HG03571 (cell line): ENCODE data around the gene PPIL1.
"Not testable (repeated sequence)": the region's sequence is repeated elsewhere in the genome, so short reads cannot be mapped to it uniquely, and the experiment has no call there.

ENCODE experiments used
- ATAC-seq: cut with Tn5 transposase; IDR thresholded peaks from one replicate; pipeline ENCODE4 v1.9.1; 2021; ENCODE audit not compliant: unreplicated experiment

PPIL1 gene

DNA sequence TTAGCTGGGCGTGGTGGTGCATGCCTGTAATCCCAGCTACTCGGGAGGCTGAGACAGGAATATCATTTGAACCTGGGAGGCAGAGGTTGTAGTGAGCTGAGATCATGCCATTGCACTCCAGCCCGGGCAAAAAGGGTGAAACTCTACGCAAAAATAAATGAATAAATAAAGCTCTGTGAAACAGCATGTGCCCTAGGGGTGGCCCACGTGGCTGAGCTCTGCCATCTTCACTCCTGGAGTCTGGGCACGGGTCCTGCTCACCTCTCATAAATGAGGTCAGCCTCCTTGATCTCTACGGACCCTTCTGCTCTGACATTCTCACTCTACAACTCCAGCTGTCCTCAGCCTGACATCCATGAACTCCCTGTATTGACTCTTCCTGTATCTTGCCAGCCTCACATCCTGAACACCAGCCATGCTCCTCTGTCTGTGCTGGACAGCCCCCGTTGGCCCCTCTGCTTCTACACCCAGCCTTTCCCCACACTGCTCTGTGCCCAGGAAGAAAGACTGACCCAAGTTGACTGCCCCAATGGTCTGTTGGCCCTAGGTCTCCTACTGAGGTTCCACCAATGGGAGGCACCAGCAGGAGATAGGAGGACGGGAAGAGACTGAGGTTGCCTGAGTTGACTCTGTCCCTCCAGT, 57.3 kb downstream of the PPIL1 start:
- no peak for ATAC-seq

DNA sequence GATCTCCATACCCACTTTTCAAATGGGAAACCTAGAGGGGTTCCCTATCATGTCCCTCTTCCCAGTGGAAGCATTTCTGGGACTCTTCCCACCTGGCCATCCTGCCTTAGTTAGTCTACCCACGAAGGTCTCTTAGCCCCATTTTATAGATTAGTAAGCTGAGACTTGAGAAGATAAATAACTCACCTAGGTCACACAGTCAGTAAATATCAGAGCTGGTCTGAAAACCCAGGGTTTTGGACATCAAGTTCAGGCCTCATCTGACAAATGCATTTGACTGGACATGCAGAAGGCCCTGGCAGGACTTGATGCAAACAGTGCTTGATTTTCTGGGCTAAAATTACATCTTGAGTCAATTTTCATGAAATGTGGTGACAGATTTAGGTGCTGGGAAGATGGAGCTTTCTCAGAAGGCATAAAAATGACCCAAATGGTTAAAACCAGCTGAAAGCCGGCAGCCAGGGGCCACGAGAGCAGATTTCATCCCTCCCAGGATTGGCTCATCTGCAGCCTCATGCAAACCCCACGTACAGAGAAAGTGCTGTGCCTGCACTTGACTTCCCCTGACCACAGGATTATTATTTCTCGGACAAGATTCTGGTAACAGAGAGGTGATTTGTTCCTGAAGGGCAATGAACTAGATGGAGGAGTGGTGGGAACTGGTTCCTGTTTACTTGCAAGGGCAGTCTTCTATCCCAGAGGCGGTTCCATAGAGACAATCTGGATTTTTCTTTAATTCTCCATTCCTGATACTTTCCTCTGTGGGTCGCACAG, 58.5 kb downstream of the PPIL1 start:
- no peak for ATAC-seq

DNA sequence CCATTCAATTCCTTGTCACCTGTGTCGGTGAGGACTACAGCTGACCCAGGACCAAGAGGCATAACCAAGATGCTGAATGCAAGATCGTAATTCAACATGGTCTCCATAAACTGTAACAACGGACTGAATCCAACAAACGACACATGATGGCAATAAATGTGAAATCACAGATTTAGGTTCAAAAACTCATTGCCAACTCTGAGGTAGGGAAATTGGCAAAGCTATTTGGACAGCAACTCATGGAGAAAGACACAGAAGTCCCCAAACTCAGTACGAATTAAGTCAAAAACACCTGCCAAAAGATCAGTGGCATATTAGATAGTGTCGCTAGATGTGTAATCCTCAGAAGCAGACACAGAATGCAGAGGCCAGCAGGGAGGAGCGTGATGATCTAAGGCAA, 60.4 kb downstream of the PPIL1 start:
- no peak for ATAC-seq

DNA sequence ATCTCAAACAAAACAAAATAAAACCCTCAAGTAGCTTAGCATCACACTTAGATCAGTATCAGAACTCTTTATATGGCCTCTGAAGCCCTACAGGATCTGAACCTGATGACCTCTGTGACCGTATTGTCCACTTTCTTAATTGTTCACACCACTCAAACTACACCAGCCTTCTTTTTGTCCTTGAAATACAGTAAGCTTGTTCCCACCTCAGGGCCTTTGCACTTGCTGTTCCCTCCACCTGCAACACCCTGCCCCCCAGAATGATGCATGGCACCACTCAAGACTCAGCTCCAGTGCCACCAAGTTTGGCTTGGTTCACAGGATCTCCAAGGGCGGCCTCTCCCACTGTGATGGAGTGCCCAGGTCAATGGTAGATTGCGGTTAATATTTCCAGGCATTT, 61.1 kb downstream of the PPIL1 start:
- ATAC-seq: no peak

DNA sequence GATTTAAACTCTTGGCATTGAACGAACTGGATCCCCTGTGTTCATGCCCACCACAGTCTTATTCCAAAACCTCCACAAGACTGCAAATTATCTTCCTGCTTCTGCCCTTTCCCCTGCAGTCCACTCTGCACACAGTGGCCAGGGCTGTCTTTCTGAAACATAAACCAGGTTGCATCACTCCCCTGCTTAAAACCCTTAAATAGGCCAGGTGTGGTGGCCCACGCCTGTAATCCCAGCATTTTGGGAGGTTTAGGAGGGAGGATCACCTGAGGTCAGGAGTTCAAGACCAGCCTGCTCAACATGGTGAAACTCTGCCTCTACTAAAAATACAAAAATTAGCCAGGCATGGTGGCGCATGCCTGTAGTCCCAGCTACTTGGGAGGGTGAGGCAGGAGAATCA, 61.6 kb downstream of the PPIL1 start:
- not testable (repeated sequence) for ATAC-seq

DNA sequence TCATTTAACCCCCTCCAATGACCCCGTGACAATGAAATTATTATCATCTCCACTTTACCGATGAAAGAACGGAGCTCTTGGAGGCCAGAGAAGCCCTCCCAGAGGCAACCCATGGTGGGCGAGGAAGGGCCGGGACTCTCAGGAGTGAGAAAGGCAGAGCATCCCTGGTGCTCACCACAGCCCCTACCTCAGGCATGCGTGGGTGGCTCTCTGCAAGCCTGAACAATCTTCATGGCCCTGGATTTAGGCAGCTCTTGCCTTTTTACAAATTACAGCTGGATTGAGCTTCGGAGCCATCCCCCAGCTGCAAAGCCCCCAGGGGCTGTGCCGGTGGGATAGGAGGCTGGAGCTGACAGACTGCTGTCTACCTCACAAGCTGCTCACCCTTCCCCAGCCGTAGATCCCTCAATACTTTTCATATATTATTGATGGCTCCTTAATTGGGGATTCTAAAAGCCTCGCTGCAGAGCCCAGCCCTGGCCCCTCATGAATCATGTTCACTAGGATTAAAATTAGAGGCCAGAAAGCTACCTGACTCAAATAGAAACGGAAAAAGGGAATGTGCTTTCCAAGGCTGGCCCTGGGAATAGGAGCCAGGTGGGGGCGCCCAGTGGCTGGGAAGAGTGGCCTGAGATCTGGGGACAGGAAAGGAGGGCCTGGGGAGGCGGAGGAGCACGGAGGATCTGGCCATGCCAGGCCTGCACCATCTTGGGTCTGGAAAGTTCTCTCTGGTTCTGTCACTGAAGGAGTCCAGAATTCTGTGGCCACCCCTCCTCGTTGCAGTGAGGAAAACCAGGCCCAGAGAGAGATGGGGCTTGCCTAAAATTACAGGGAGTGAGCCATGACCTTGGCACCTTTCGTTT, 64.4 kb downstream of the PPIL1 start:
- ATAC-seq: no peak

DNA sequence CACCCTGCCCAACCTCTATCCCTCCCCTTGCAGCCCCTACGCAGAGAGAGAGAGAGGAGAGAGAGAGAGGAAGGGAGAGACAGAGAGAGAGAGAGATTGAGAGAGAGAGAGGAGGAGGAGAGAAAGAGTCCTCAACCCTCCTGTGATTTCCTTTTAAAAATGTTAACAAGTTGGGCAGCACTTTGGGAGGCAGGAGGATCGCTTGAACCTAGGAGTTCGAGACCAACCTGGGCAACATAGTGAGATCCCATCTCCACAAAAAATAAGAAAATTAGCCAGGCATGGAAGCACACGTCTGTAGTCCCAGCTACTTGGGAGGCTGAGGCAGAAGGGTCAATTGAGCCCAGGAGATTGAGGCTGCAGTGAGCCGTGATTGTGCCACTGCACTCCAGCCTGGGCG, 65.4 kb downstream of the PPIL1 start:
- ATAC-seq: no peak

DNA sequence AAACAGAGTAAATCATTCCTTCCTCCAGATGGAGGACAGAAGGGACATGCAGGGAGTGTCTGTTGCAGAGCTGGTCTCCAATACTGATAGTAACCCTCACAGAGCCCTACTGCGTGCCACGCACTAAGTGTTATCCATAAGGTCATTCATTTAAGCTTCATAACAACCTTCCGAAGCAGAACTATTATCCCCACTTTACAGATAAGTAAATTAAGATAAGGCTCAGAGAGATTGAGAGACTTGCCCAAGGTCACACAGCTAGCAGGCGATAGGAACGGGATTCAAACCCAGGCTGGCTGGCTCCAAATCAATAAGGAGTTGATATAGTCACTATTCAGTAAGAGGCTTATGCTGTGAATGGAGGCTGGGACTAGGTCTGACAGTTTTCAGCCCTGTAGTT, 66.0 kb downstream of the PPIL1 start:
- no peak for ATAC-seq

DNA sequence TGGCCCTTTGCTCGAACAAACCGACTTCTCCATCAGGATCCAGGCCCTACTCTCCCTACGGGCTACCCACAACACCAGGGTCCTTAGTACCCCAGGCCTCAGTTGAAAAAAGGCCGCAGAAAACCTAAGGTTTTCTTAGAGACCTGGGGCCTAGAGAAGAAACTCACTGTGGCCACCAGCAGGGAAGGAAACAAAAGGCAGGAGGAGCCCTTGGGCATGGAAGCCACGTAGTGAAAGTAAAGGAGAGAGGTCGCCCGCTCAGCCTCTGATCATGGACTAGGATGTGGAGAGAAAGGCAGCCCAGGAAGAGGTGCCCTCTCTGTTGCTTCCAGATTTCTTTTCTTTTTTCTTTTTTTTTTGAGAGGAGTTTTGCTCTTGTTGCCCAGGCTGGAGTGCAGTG, 66.9 kb downstream of the PPIL1 start:
- no peak for ATAC-seq

DNA sequence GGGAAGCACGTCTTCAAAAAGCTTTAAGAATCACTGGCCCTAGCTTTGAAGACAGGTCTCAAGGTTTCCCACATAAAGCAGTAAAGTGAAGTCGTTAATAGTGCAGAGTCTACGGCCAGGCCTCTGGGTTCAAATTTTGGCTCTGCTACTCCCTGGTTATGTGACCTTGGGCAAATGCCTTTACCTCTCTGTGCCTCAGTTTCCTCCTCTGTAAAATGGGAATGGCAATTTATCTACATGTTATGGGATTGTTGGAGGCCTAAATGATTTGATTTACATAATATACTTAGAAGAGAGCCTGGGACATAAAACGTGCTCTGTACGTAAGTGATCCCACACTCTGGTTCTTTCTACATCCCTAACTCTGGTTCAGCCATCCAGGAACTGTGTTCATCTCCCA, 67.5 kb downstream of the PPIL1 start:
- ATAC-seq: no peak

DNA sequence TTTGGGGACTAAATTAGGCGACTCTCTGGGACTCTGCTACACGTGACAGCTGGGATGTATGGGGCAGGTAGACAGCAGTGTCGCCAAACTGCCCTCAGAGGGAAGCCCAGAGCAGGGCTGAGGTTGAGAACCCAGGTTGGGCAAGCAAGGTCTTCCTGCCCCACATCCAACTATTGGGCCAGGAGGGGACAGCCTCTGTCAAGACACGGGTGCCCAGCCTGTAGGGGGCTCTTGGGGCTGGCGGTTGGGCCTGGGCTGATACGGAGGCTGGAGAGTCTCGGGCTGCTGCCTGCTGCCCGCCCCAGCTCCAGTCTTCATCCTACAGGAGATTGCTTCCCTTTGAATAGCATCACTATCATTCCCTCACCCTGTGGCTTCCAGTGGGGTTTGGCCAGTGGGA, 68.7 kb downstream of the PPIL1 start:
- no peak for ATAC-seq

DNA sequence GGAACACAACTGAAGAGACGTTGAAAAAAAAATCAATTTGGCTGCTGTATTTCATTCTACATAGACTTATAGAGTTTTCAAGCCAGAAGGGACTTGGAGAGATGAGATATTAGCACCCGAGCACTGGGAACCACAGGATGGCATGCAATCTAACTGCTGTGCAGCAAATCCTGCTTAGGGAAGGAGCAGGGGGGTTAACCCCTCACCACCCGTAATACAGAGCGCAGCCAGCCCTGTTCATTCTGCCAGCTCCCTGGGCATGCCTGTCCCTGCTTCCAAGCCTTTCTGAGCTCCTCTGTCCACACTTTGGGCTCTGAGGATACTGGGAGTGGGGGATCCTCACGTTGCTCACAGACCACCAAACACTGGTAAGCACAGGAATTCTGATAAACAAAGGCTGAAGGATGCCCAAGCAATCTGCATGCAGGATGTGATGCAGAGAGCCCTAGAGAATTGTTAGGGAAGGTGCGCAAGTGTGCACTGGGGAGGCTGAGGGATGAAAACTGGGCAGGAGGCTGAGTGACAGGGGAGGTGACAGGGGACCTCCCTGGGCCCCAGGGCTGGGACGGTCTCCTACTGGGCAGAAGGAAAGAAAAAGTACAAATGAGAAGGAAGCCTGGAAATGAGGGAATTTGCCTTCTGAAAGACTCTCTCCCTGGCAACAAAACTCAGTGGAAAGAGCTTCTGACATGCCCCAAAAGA, 69.4 kb downstream of the PPIL1 start:
- no peak for ATAC-seq
